NCI-H2227 (cell line): ENCODE results near the gene GZMH.
"Not testable (repeated sequence)": the region's sequence is repeated elsewhere in the genome, so short reads cannot be mapped to it uniquely, and the experiment has no call there.

Experiments
- DNase-seq: peaks from one replicate; lab custom pipeline; 2025; ENCODE audit not compliant: unreplicated experiment; lab: John Stamatoyannopoulos, UW

The GZMH gene

DNA sequence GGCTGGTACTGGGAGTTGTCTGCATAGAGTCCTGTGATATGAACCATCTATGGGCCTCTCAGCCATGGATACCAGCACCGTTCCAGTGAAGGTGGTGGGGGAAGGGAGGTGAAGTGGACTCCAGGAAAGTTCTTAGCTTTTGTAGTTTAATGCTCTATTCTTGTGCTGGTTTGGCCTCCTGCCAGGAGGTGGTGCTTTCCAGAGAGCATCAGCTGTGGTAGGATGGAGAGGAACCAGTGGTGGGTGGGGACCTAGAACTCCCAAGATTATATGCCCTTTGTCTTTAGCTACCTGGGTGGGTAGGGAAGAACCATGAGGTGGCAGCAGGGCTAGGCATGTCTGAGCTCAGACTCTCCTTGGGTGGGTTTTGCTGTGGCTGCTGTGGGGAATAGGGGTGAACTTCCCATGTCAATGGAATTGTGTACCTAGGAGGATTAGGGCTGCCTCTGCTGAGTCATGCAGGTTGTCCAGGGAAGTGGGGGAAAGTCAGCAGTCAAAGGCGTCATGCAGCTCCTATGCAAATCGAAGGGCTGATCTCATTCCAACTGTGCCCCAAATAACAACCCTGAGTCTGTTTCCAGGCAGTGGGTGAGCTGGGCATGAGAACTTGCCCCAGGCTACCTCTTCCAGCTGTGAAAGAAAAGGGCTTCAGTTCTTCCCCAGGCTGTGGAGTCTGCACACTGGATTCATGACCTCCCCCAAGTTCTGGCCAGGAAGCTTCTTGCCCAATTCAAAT is 14.2 kb downstream of the GZMH start:
- DNase-seq = no peak

GRCh38 chr14:24591004-24591403 is 18.5 kb downstream of the GZMH start:
- DNase-seq = not testable (repeated sequence)

DNA sequence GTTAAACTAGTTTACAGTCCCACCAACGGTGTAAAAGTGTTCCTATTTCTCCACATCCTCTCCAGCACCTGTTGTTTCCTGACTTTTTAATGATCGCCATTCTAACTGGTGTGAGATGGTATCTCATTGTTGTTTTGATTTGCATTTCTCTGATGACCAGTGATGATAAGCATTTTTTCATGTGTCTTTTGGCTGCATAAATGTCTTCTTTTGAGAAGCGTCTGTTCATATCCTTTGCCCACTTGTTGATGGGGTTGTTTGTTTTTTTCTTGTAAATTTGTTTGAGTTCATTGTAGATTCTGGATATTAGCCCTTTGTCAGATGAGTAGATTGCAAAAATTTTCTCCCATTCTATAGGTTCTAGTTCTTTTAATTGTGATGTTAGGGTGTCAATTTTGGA is 25.1 kb downstream of the GZMH start:
- not testable (repeated sequence) for DNase-seq

DNA sequence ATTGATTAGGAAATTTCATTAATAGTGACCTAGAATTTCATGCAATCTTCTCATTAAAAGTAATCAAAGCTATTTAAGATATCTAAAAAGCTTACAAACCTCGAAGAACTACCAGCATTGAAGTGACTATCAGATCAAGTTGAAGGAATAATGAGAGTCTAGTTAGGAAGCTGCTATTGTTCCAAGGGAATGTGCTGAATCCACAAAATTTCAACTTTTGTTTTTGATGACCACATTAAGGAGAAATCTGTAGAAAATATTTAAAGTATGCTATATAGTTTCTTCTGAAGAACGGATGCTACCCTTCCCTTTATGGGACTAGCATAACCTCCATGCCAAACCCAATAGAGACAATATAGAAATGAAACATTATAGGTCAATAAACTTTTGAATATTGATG is 30.9 kb downstream of the GZMH start:
- no peak for DNase-seq

- DNase-seq = no peak
These were observed 32.7 kb downstream of the GZMH start for GRCh38 chr14:24576771-24577170.

DNA sequence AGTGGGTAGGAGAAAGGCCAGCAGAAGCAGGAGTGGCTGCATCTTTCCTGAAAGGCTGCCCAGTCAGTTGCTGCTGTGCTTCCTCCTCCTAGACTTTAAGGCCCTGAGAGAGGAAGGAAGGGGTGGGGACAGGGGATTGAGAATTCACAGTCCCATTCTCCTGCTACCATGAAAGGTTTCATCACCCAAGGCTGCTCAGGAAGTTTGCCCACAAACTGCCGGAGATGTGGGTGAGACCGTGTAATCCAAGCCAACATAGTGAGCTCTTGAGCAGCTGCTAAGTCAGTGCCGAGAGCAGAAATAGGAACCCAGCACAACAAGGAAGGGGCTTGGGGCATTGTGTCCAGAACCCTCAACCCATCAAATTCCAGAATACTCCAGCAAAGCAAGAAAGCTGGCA is 33.3 kb downstream of the GZMH start, which contains the start of gene CTSG:
CTSG (minus strand) TSS at position 69 of the 400 bp plus-strand sequence; CDS start at position 42, 27 bp downstream.
- no peak for DNase-seq

GRCh38 chr14:24574206-24574774 is 35.2 kb downstream of the GZMH start:
- no peak for DNase-seq

DNA sequence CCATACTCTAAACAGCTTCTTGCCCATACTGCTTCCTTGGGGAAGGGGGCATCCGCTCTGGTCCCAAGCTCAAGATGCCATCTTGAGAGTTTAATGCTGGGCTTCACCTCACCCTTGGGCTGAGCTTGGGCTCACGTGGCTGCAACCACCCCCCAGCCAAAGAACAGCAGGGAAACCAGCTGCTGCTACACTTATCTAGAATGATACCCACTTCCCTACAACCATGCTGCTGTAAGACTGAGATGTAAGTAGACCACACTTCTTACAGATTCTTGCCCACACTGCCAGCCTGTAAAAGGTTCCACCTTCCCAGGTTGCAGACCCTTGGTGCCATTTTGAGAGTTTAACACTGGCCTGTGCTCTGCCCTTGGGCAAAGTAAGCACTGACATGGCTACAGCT is 43.2 kb downstream of the GZMH start:
- no peak for DNase-seq

GRCh38 chr14:24565766-24566165 is 43.7 kb downstream of the GZMH start:
- DNase-seq = no peak

DNA sequence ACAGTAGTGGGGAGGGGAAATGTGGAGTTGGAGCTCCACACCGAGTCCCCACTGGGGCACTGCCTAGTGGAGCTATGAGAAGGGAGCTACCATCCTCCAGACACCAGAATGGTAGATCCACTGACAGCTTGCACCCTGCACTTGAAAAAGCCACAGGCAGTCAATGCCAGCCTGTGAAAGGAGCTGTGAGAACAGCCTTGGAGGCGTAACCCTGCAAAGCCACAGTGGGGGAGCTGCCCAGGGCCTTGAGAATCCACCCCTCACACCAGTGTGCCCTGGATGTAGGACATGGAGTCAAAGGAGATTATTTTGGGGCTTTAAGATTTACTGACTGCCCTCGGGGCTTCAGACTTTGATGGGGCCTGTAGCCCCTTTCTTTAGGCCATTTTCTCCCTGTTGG is 46.0 kb downstream of the GZMH start:
- DNase-seq = no peak

DNA sequence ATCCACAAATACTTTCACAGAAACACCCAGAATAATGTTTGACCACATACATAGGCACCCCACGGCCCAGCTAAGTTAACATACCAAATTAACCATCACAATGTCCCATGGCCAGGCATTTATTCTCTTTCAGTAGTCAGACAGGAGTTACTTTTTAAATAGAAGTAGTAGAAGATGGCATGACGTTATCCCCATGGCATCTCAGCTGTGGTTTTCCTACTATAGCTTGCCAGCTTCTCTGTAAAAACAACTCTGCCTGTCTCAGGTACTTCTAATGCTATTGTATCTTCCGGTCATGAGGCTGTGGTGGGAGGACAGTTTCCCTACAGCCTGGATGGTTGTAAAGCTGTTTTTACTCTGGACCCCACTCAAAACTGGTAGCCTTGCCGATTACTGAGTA is 52.7 kb downstream of the GZMH start:
- DNase-seq = no peak
